Lower leg skin (tissue), 3 donors: ENCODE measurements around the gene FLRT2.

Experiments used
- POLR2A ChIP-seq, 2 donors: fragments of 450-650 bp; IDR thresholded peaks; one replicate each; pipeline ENCODE4 v1.6.1; 2016 to 2017; ENCODE audit warnings: antibody characterized with exemption in 2 of 2, mild to moderate bottlenecking in 1 of 2, moderate library complexity in 1 of 2
- TF ChIP-seq, protein P1 (sequence below), 3 donors: fragments of 450-650 bp; IDR thresholded peaks; one replicate each; pipeline ENCODE4 v1.5.1; 2016; ENCODE audit warnings: antibody characterized with exemption in 3 of 3, mild to moderate bottlenecking in 3 of 3, moderate library complexity in 2 of 3

DNA sequence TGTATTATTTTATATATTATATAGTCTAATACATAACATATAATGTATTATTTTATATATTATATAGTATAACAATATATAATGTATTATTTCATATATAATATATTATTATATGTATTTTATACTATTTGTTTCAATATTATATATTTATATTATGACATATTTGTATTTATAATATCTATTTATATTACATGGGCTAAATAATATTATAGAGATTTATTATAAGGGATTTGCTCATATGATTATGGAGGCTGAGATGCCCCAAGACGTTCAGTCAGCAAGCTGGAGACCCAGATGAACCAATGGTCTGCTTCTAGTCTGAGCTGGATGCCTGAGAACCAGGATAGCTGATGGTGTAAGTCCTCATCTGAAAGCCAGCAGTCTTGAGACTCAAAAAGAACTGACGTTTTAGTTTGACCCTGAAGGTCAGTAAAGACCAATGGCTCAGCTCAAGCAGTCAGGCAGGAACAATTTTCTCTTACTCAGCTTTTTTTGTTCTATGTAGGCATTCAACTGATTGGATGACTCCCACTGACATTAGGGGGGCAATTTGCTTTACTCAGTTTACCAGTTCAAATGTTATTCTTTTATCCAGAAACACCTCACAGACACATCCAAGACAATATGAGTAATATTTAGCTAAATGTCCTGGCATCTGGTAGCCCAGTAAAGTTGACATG, 130.4 kb downstream of the FLRT2 start:
- TF ChIP-seq, protein P1, sequence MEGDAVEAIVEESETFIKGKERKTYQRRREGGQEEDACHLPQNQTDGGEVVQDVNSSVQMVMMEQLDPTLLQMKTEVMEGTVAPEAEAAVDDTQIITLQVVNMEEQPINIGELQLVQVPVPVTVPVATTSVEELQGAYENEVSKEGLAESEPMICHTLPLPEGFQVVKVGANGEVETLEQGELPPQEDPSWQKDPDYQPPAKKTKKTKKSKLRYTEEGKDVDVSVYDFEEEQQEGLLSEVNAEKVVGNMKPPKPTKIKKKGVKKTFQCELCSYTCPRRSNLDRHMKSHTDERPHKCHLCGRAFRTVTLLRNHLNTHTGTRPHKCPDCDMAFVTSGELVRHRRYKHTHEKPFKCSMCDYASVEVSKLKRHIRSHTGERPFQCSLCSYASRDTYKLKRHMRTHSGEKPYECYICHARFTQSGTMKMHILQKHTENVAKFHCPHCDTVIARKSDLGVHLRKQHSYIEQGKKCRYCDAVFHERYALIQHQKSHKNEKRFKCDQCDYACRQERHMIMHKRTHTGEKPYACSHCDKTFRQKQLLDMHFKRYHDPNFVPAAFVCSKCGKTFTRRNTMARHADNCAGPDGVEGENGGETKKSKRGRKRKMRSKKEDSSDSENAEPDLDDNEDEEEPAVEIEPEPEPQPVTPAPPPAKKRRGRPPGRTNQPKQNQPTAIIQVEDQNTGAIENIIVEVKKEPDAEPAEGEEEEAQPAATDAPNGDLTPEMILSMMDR (IDR thresholded peaks at IDR 0.05), result no peak
- TF ChIP-seq POLR2A (IDR thresholded peaks at IDR 0.05), result no peak
